SK-N-MC (cell line): ENCODE measurements around the gene MAP3K2.
A peak's percentile ranks its signal among the peaks of the same experiment; 100 is the strongest.

Experiments
- DNase-seq: peaks from one replicate; pipeline ENCODE4 v3.0.0-alpha.2; 2011; ENCODE audit warnings: low read depth, low spot score
- H3K27ac ChIP-seq: fragments of 200-600 bp; sonication (generic); 2 replicates; pipeline ENCODE4 v1.5.1; 2016; ENCODE audit warnings: mixed run types
- H3K36me3 ChIP-seq: fragments of 200-600 bp; sonication (generic); 2 replicates; pipeline ENCODE4 v1.6.1; 2017; ENCODE audit warnings: antibody characterized with exemption, low read length, mixed read lengths; ENCODE audit not compliant: insufficient read depth
- H3K4me3 ChIP-seq: fragments of 200-600 bp; sonication (generic); 2 replicates; pipeline ENCODE4 v1.5.1; 2016
- H3K9ac ChIP-seq: fragments of 200-600 bp; sonication (generic); 2 replicates; pipeline ENCODE4 v1.8.0; 2017; ENCODE audit warnings: mixed run types, mixed read lengths; ENCODE audit not compliant: insufficient read length
- H3K9me3 ChIP-seq: fragments of 200-600 bp; sonication (generic); 2 replicates; pipeline ENCODE4 v1.6.1; 2017; ENCODE audit warnings: low read depth, mild to moderate bottlenecking, antibody characterized with exemption, low read length, moderate library complexity, mixed read lengths
- EZH2 ChIP-seq: fragments of 200-600 bp; sonication (generic); IDR thresholded peaks from one replicate; pipeline ENCODE4 v1.6.1; 2017; ENCODE audit warnings: antibody characterized with exemption
- FOXP2 ChIP-seq: optimal IDR thresholded peaks from 2 replicates; pipeline ENCODE3; 2011; ENCODE audit warnings: mild to moderate bottlenecking, moderate library complexity; ENCODE audit not compliant: insufficient read depth; ENCODE audit errors: extremely low read length, control extremely low read depth
- POLR2AphosphoS5 ChIP-seq: IDR thresholded peaks from 2 replicates; pipeline ENCODE4 v1.6.1; 2012; ENCODE audit warnings: mild to moderate bottlenecking, low read depth, low read length, borderline replicate concordance

The MAP3K2 gene

DNA sequence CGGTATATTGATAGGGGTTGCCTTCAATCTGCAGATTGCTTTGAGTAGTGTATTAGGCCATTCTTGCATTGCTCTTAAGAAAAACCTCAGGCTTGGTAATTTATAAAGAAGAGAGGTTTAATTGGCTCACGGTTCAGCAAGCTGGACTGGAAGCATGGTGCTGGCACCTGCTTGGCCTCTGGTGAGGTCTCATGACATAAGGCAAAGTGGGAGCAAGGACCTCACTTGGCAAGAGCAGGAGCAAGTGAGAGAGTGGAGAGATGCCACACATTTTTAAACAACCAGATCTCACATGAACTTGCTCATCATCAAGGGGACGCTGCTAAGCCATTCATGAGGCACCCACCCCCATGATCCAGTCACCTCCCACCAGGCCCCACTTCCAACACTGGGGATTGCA, 4.9 kb downstream of the MAP3K2 start:
- Histone ChIP-seq H3K27ac (no peak overlapping the region), H3K9me3 (no peaks in the 10 kb centered on the region), H3K36me3 (0 out of 2 replicates have a peak, but pooled peaks cover 3% of the 10 kb centered on the region), H3K4me3 (no peak overlapping the region), H3K9ac (no peak overlapping the region)
- no peak for DNase-seq
- no peak for TF ChIP-seq POLR2AphosphoS5
- TF ChIP-seq EZH2: no peak

DNA sequence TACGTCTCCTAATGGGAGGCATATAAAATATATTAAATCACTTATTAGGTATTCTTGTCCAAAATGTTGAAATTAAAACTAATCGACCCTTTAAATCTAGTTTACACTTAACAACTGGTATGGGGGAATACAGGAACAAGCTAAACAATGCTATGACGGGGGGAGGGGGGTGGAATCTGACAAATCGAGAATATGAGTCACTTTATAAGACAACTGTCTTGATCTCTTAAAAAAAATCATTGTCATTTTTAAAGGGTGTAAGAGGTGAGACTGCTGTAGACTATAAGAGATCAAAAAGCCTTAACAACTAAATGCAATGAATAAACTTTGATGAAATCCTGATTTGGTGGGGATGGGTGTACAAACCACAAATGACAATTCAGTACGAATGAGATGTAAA, 6.0 kb downstream of the MAP3K2 start:
- no peak for TF ChIP-seq POLR2AphosphoS5
- TF ChIP-seq FOXP2: no peak
- TF ChIP-seq EZH2: no peak
- H3K36me3 ChIP-seq: 0 out of 2 replicates have a peak, but pooled peaks cover 3% of the 10 kb centered on the region
- H3K27ac ChIP-seq: 0 out of 2 replicates have a peak overlapping the region, but pooled peaks have one; percentile 23
- H3K9ac ChIP-seq: no peak overlapping the region
- DNase-seq: no peak
- H3K9me3 ChIP-seq: no peaks in the 10 kb centered on the region
- H3K4me3 ChIP-seq: no peak overlapping the region

DNA sequence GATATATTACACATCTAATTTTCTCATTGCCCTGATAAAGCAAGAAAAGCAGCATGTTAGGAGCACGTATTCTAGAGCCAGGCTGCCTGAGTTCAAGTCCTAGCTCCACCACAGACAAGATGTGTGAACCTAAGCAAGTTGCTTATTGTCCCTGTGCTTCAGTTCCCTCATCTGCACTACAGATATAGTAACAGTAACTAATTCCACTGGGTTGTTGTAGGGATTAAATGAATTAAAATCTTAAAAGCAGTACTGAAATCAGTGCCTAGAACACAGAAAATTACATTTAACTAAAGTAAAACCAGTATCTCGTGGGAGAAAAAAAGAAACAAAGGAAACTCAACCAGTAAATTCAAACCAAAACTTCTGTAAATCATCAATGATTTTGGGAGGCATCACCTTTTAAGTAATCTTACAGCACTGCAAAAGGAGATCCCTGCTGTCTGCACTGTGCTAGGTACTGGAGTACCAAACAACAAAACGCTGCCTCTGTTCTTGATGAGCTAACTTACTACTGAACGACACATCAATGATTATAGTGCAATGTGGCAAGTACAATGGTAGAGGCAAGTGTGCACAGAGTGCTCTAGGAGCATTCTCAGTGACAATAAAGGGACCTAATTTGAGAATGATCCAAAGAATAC, 7.9 kb downstream of the MAP3K2 start:
- 0 out of 2 replicates have a peak, but pooled peaks cover 3% of the 10 kb centered on the region for H3K9me3 ChIP-seq
- H3K4me3 ChIP-seq: no peak overlapping the region
- DNase-seq: no peak
- 0 out of 2 replicates have a peak, but pooled peaks cover 8% of the 10 kb centered on the region for H3K36me3 ChIP-seq
- no peak overlapping the region for H3K9ac ChIP-seq
- TF ChIP-seq POLR2AphosphoS5 (no peak), FOXP2 (no peak), EZH2 (no peak)
- no peak overlapping the region for H3K27ac ChIP-seq

DNA sequence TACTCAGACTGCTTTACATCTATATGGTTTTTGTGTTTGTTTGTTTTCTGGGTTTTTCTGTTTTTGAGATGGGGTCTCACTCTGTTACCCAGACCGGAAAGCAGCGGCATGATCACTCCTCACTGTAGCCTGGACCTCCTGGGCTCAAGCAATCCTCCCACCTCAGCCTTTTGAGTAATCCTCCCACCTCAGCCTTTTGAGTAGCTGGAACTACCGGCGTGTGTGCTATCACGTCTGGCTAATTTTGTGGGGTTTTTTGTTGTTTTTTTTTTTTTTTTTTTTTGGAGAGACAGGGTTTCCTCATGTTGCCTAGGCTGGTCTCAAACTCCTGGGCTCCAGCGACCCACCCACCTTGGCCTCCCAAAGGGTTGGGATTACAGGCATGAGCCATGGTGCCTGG, 9.1 kb downstream of the MAP3K2 start:
- Histone ChIP-seq H3K9ac (no peak overlapping the region), H3K4me3 (no peak overlapping the region), H3K36me3 (peaks cover 8% of the 10 kb centered on the region; the same call in 1 of the 2 replicates), H3K27ac (no peak overlapping the region), H3K9me3 (0 out of 2 replicates have a peak, but pooled peaks cover 3% of the 10 kb centered on the region)
- DNase-seq: no peak
- TF ChIP-seq EZH2: no peak
- TF ChIP-seq FOXP2: no peak
- no peak for TF ChIP-seq POLR2AphosphoS5

DNA sequence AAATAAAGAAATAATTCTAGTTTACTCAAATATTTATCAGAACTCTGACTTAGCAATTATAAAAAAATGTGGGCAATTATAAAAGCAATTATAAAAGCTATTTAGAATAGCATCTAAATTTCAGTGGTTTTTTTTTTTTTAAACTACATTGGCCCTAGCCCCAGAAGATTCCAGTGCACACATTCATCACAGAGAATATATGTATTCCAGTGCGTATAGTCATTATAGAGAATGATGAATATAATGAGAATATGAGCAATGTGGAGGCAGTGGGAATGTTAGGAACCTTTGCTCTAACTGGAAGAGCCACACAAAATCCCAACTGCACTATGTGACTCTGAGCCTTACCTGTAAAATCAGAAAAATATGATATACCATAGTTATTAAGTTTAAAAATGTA, 10.5 kb downstream of the MAP3K2 start:
- H3K9ac ChIP-seq: no peak overlapping the region
- H3K27ac ChIP-seq: no peak overlapping the region
- TF ChIP-seq EZH2 (no peak), FOXP2 (no peak), POLR2AphosphoS5 (no peak)
- peaks cover 9% of the 10 kb centered on the region; the same call in 1 of the 2 replicates for H3K9me3 ChIP-seq
- H3K4me3 ChIP-seq: no peak overlapping the region
- H3K36me3 ChIP-seq: peaks cover 8% of the 10 kb centered on the region; the same call in 1 of the 2 replicates
- DNase-seq: no peak

DNA sequence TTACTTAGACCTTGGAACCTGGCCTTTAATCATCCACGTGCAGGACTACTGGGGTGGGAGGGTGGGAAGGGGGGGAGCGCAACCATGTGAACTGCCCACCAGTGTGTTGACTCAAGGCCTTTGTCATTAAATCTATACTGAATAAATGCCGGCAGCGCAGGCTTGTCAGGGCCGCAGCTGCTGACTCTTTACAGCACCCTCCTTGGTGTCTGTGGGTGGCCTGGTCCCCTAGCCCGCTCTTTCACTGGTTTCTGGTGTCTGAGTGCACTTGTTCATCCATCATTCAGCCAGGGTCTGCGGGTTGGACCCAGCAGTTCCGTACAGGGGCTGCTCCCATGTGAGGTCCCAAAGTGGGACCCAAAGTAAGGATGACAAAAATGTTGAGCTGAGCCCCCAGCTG, 11.5 kb downstream of the MAP3K2 start:
- H3K27ac ChIP-seq: no peak overlapping the region
- no peak for DNase-seq
- H3K36me3 ChIP-seq: peaks cover 8% of the 10 kb centered on the region; the same call in 1 of the 2 replicates
- no peak overlapping the region for H3K4me3 ChIP-seq
- no peak overlapping the region for H3K9ac ChIP-seq
- H3K9me3 ChIP-seq: peaks cover 9% of the 10 kb centered on the region; the same call in 1 of the 2 replicates
- TF ChIP-seq EZH2 (no peak), POLR2AphosphoS5 (no peak), FOXP2 (no peak)

DNA sequence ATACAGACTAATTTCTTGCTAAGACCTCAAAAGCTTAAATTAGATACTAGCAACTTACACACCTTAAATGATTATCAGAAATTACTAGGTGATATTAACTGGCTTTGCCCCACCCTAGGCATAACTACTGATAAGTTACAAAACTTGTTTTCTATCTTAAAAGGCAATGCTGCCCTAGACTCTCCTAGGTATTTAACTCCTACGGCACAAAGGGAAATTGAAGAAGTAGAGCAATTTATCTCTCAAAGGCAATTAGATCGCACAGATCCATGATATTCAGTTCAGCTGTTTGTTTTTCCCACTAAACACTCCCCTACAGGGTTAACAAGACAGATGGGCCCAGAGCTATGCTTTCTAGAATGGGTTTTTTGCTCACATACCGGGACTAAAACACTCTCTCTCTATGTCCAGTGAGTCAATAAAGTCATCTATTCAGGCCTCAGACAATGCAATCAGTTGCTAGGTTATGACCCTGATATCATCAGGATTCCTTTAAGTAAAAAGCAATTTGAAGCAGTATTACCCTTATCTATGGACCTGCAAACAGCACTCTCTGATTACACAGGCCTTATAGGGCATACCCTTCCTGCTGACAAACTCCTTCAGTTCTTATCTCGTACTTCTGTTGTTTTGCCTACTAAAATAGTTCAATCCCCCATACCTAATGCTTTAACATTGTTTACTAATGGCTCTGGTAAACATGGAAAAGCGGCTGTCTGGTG, 14.3 kb downstream of the MAP3K2 start:
- no peak overlapping the region for H3K27ac ChIP-seq
- DNase-seq: no peak
- no peak overlapping the region for H3K4me3 ChIP-seq
- TF ChIP-seq POLR2AphosphoS5: no peak
- no peak for TF ChIP-seq EZH2
- TF ChIP-seq FOXP2: no peak
- peaks cover 9% of the 10 kb centered on the region; the same call in 1 of the 2 replicates for H3K9me3 ChIP-seq
- no peak overlapping the region for H3K9ac ChIP-seq
- H3K36me3 ChIP-seq: peaks cover 8% of the 10 kb centered on the region; the same call in 1 of the 2 replicates

DNA sequence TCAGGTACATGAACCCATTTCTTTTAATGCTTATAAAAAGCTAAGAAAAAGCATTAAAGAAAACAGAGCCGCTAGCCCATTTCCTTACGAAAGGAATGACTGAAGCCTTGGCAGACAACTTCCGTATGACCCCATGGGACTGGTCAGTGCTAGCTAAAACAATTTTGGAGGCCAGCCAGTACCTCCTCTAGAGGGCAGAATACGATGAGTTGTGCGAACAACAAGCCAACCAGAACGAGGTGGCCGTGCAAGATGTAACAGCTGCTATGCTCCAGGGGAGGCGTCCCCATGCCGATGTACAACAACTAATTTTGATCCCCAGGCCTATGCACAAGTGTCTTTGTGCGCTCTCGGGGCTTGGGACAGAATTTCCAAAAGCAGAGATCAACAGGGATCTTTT, 16.7 kb downstream of the MAP3K2 start:
- DNase-seq: no peak
- Histone ChIP-seq H3K36me3 (peaks cover 3% of the 10 kb centered on the region; the same call in 1 of the 2 replicates), H3K4me3 (no peak overlapping the region), H3K9me3 (peaks cover 9% of the 10 kb centered on the region; the same call in 1 of the 2 replicates), H3K27ac (no peak overlapping the region), H3K9ac (no peak overlapping the region)
- TF ChIP-seq POLR2AphosphoS5 (no peak), EZH2 (no peak), FOXP2 (no peak)
